ENCODE results near the gene PTRHD1.
A peak's percentile ranks its signal among the peaks of the same experiment; 100 is the strongest.

PTRHD1 gene

DNA sequence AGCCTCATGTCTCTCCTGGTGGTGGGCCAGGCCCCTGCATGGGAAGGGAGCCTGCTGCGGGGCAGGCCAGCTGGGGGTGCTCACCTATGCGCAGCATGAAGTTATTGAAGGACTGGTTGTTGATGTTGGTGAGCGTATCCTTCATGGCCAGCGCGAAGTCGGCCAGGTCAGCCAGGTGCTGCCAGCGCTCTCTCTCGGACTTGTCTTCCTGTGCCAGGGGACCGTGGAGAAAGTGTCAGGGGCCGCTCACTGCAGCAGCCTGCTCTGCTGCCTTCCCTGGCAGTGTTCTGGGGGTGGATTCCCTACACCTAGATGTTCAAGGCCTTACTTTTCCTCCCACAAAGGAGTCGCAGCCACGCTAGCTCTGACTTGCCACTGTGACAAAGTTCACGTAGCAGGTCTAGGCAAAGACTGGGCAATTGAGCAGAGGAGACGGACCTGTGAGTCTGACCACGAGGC is 28.3 kb upstream of the PTRHD1 start:
- FAIRE-seq: no peak
- DNase-seq (ENCODE audit: insufficient read length, low spot score): peak; percentile 3
- TF ChIP-seq CTCF (IDR thresholded peaks at IDR 0.05; ENCODE audit: insufficient read depth, missing control alignments): no peak

GRCh38 chr2:24820598-24821432 is 27.6 kb upstream of the PTRHD1 start:
- no peak for TF ChIP-seq CTCF (IDR thresholded peaks at IDR 0.05; ENCODE audit: insufficient read depth, missing control alignments)

DNA sequence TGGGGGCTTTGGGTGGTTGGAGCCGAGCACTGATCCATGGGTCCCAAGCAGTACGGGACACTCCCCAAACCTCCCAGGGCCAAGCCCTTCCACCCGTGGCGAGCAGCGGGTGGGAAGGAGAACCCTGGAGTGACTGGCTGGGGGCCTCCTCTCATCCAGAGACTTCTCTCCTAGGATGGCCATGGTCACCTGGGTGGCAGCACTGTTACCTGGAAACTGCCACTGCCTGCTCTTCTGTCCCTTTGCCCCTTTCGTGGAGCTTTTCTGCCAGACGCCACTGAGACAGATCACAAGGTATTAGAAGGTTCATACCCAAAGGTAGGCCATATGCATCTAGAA is 27.0 kb upstream of the PTRHD1 start:
- DNase-seq (ENCODE audit: insufficient read length, low spot score) (no peak), FAIRE-seq (no peak)
- TF ChIP-seq CTCF (IDR thresholded peaks at IDR 0.05; ENCODE audit: insufficient read depth, missing control alignments): no peak

More at GRCh38 chr2:24820598-24821432, 27.6 kb upstream of the PTRHD1 start:
- FAIRE-seq: no peak
- DNase-seq (ENCODE audit: insufficient read length, low spot score): peak; percentile 12

GRCh38 chr2:24819442-24820174 is 26.4 kb upstream of the PTRHD1 start:
- DNase-seq (ENCODE audit: insufficient read length, low spot score) (no peak), FAIRE-seq (no peak)
- no peak for TF ChIP-seq CTCF (IDR thresholded peaks at IDR 0.05; ENCODE audit: insufficient read depth, missing control alignments)

DNA sequence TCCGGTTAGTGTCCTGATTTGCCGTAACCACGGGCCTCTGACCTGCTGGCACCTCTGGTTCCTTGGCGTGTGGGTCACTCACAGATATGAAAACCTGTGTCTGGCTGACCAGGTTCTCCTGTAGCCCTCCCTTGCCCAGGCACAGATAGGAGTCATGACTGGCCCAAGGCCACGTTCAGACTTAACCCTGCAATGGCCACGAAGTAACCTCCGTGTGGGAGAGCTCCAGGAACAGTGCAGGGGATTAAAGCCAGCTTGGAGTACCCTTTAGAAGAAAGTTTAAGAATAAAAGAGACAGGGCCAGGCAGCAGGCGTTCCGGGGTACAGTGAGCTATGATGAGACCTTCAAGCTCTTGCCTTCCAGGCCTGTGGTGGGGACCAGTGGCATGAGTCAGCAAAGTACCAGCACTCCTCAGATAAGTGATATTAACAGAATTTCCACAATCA is 25.6 kb upstream of the PTRHD1 start:
- peak; percentile 6 for DNase-seq (ENCODE audit: insufficient read length, low spot score)
- FAIRE-seq: no peak

DNA sequence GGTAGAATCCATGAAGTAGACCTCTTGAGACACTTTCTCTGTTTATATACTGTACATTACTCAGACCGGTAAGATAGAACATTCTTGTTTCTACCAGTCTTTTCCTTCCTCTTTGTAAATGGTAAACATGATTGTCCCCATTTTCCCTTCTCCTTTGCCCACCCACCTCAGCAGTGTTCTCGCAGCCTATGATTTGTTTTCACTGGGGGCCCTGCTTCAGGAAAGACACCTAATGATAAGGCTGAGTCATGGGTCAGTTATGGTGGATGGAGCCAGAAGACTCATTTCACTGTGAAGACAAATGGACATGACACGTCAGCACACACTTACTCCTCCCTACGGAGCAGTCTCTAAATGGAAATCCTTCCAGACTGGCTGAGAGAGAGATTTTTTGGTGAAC is 23.7 kb upstream of the PTRHD1 start:
- no peak for TF ChIP-seq CTCF (IDR thresholded peaks at IDR 0.05; ENCODE audit: insufficient read depth, missing control alignments)
- FAIRE-seq (no peak), DNase-seq (ENCODE audit: insufficient read length, low spot score) (peak; percentile 5)

More for the DNA sequence above, 25.6 kb upstream of the PTRHD1 start:
- no peak for TF ChIP-seq CTCF (IDR thresholded peaks at IDR 0.05; ENCODE audit: insufficient read depth, missing control alignments)

Data from D721Med (cell line).